ENCODE results near the gene STBD1.

- TF ChIP-seq TAF1 (IDR thresholded peaks at IDR 0.05; ENCODE audit: low read depth) (no peak), YY1 (IDR thresholded peaks at IDR 0.05; ENCODE audit: low read depth) (no peak), EP300 (IDR thresholded peaks at IDR 0.05; ENCODE audit: borderline replicate concordance) (no peak), CREB1 (IDR thresholded peaks at IDR 0.05; ENCODE audit: low read depth) (no peak), RAD21 (IDR thresholded peaks at IDR 0.05; ENCODE audit: low read depth) (no peak), REST (IDR thresholded peaks at IDR 0.05; ENCODE audit: low read depth) (no peak), TEAD4 (IDR thresholded peaks at IDR 0.05) (no peak)
Measured at GRCh38 chr4:76271248-76271647, 35.3 kb upstream of the STBD1 start.
